Hepatocyte (in vitro differentiated cells): ENCODE results near the gene MLH3. TPM values are rescaled to one million over a fixed set of nuclear protein-coding genes. Genes with fewer than 3 reads are reported as not detected.

Experiments
- DNase-seq: peaks from one replicate; pipeline ENCODE4 v3.0.0-alpha.2; 2016; ENCODE audit warnings: low spot score
- H2AFZ ChIP-seq: fragments of 200-600 bp; sonication (generic); 2 replicates; pipeline ENCODE4 v1.6.0; 2016; ENCODE audit warnings: antibody characterized with exemption, mild to moderate bottlenecking
- H3K27ac ChIP-seq: fragments of 200-600 bp; sonication (generic); 2 replicates; pipeline ENCODE4 v1.5.1; 2016; ENCODE audit warnings: mild to moderate bottlenecking
- H3K27me3 ChIP-seq: fragments of 200-600 bp; sonication (generic); 2 replicates; pipeline ENCODE4 v1.6.1; 2016
- H3K36me3 ChIP-seq: fragments of 200-600 bp; sonication (generic); replicated peaks from 2 replicates; pipeline ENCODE4 v1.5.1; 2016; ENCODE audit warnings: low read depth; ENCODE audit not compliant: insufficient read depth
- H3K4me1 ChIP-seq: fragments of 200-600 bp; sonication (generic); 2 replicates; pipeline ENCODE4 v1.5.1; 2016; ENCODE audit warnings: mild to moderate bottlenecking, moderate library complexity; ENCODE audit not compliant: insufficient read depth
- H3K4me2 ChIP-seq: fragments of 200-600 bp; sonication (generic); 2 replicates; pipeline ENCODE4 v1.6.0; 2016
- H3K4me3 ChIP-seq: fragments of 200-600 bp; sonication (generic); 2 replicates; pipeline ENCODE4 v1.5.1; 2016; ENCODE audit warnings: mild to moderate bottlenecking
- H3K79me2 ChIP-seq: fragments of 200-600 bp; sonication (generic); 2 replicates; pipeline ENCODE4 v1.6.0; 2017; ENCODE audit warnings: mild to moderate bottlenecking
- H3K9me2 ChIP-seq: fragments of 200-600 bp; sonication (generic); replicated peaks from 2 replicates; pipeline ENCODE4 v1.6.0; 2017; ENCODE audit warnings: mild to moderate bottlenecking; ENCODE audit not compliant: insufficient read depth
- H3K9me3 ChIP-seq: fragments of 200-600 bp; sonication (generic); 2 replicates; pipeline ENCODE4 v1.5.1; 2016; ENCODE audit warnings: low read depth, mild to moderate bottlenecking
- H4K20me1 ChIP-seq: fragments of 200-600 bp; sonication (generic); 2 replicates; pipeline ENCODE4 v1.6.0; 2016; ENCODE audit warnings: mild to moderate bottlenecking; ENCODE audit not compliant: insufficient read depth, poor library complexity, severe bottlenecking
- CTCF ChIP-seq: fragments of 200-600 bp; sonication (generic); IDR thresholded peaks from 2 replicates; pipeline ENCODE4 v1.5.1; 2016; ENCODE audit warnings: antibody characterized with exemption, mild to moderate bottlenecking; ENCODE audit not compliant: poor library complexity
- EZH2 ChIP-seq: fragments of 200-600 bp; sonication (generic); IDR thresholded peaks from 2 replicates; pipeline ENCODE4 v1.6.1; 2016; ENCODE audit warnings: antibody characterized with exemption, mild to moderate bottlenecking, borderline replicate concordance
- EZH2phosphoT487 ChIP-seq: fragments of 200-600 bp; sonication (generic); IDR thresholded peaks from one replicate; pipeline ENCODE4 v1.6.1; 2018; ENCODE audit warnings: antibody characterized with exemption, mild to moderate bottlenecking, low read depth, moderate library complexity; ENCODE audit not compliant: unreplicated experiment, severe bottlenecking
- WGBS: methylation state at CpG from one replicate; pipeline ENCODE4 v1.1.6; 2016; ENCODE audit warnings: low lambda C conversion rate; ENCODE audit errors: missing lambda C conversion rate; 5-methylcytosine and 5-hydroxymethylcytosine counted together
- polyA plus RNA-seq: library from polyadenylated mRNA; unstranded; fragments of >200 nt; fragmentation: Nextera tagmentation; extraction: Ambion mirVana; gene quantifications from 2 replicates; pipeline ENCODE4 v1.2.1, GENCODE V29; 2016
- total RNA-seq: library from RNA; depleted of rRNA; stranded (reverse); fragments of >200 nt; gene quantifications from 2 replicates; pipeline ENCODE4 v1.2.3, GENCODE V29; 2014

The MLH3 gene
- total and polyA plus RNA-seq, 2 experiments from 2014 or later, result 8.5 to 15.6 TPM

- DNase-seq, result no peak
- H2AFZ ChIP-seq, result peak overlapping the region; percentile 73
- H4K20me1 ChIP-seq, result no peaks in the 10 kb centered on the region
- peak overlapping the region; percentile 83 for H3K4me2 ChIP-seq
- no peaks in the 10 kb centered on the region for H3K9me3 ChIP-seq
- peaks cover 9% of the 10 kb centered on the region for H3K4me1 ChIP-seq
- H3K9me2 ChIP-seq, result no peaks in the 10 kb centered on the region
- peaks cover 20% of the 10 kb centered on the region for H3K79me2 ChIP-seq
- WGBS, result 50% methylated on average over 5 of the region's 5 CpGs
- TF ChIP-seq EZH2 (no peak), CTCF (no peak)
- H3K27ac ChIP-seq, result peak overlapping the region; percentile 28
- peak overlapping the region; percentile 65 for H3K4me3 ChIP-seq
- no peaks in the 10 kb centered on the region for H3K36me3 ChIP-seq
- H3K27me3 ChIP-seq, result no peaks in the 10 kb centered on the region
Observed at GRCh38 chr14:75063013-75063412, 11.7 kb upstream of the MLH3 start.

GRCh38 chr14:75060420-75060819 is 9.2 kb upstream of the MLH3 start:
- WGBS, result 76% methylated on average over 2 of the region's 2 CpGs
- H3K9me2 ChIP-seq, result no peaks in the 10 kb centered on the region
- H3K79me2 ChIP-seq, result peaks cover 13% of the 10 kb centered on the region
- no peak overlapping the region for H3K4me3 ChIP-seq
- no peaks in the 10 kb centered on the region for H4K20me1 ChIP-seq
- no peak for DNase-seq
- no peak for TF ChIP-seq EZH2phosphoT487
- TF ChIP-seq EZH2, result no peak
- no peak for TF ChIP-seq CTCF
- H3K27me3 ChIP-seq, result no peaks in the 10 kb centered on the region
- no peak overlapping the region for H3K4me2 ChIP-seq
- no peak overlapping the region for H2AFZ ChIP-seq
- no peaks in the 10 kb centered on the region for H3K9me3 ChIP-seq
- no peaks in the 10 kb centered on the region for H3K36me3 ChIP-seq
- H3K4me1 ChIP-seq, result peaks cover 6% of the 10 kb centered on the region
- H3K27ac ChIP-seq, result no peak overlapping the region

- no peaks in the 10 kb centered on the region for H3K9me2 ChIP-seq
- H2AFZ ChIP-seq, result no peak overlapping the region
- H3K36me3 ChIP-seq, result no peaks in the 10 kb centered on the region
- WGBS, result 77% methylated on average over 2 of the region's 2 CpGs
- no peak overlapping the region for H3K4me2 ChIP-seq
- H3K79me2 ChIP-seq, result peaks cover 13% of the 10 kb centered on the region
- DNase-seq, result no peak
- H3K9me3 ChIP-seq, result no peaks in the 10 kb centered on the region
- TF ChIP-seq EZH2phosphoT487 (no peak), EZH2 (no peak), CTCF (no peak)
- no peak overlapping the region for H3K27ac ChIP-seq
- H3K4me3 ChIP-seq, result no peak overlapping the region
- no peaks in the 10 kb centered on the region for H3K27me3 ChIP-seq
- peaks cover 6% of the 10 kb centered on the region for H3K4me1 ChIP-seq
- H4K20me1 ChIP-seq, result no peaks in the 10 kb centered on the region
Observed at GRCh38 chr14:75059642-75060041, 8.4 kb upstream of the MLH3 start.

- Histone ChIP-seq H3K9me2 (no peaks in the 10 kb centered on the region), H3K9me3 (no peaks in the 10 kb centered on the region), H3K4me1 (peaks cover 8% of the 10 kb centered on the region), H3K27me3 (no peaks in the 10 kb centered on the region), H3K4me2 (no peak overlapping the region), H3K27ac (no peak overlapping the region), H3K79me2 (peaks cover 13% of the 10 kb centered on the region), H2AFZ (no peak overlapping the region), H4K20me1 (no peaks in the 10 kb centered on the region), H3K36me3 (no peaks in the 10 kb centered on the region), H3K4me3 (no peak overlapping the region)
- WGBS, result 61% methylated on average over 1 of the region's 1 CpG
- no peak for DNase-seq
- TF ChIP-seq CTCF (no peak), EZH2phosphoT487 (no peak), EZH2 (no peak)
Observed at GRCh38 chr14:75054421-75054820, 3.2 kb upstream of the MLH3 start.
